GM06990 (cell line): ENCODE results near the gene LRCH4.
A peak's percentile ranks its signal among the peaks of the same experiment; 100 is the strongest.

Source experiments
- DNase-seq: peaks from one replicate; pipeline ENCODE4 v3.0.0-alpha.2; 2011; ENCODE audit not compliant: insufficient read length; ENCODE audit errors: extremely low read depth
- H3K27me3 ChIP-seq: replicated peaks from 2 replicates; pipeline ENCODE4 v1.6.0; 2011; ENCODE audit warnings: low read length; ENCODE audit not compliant: control insufficient read depth, insufficient read depth
- H3K36me3 ChIP-seq: 2 replicates; pipeline ENCODE4 v1.5.1; 2011; ENCODE audit warnings: low read length; ENCODE audit not compliant: control insufficient read depth, insufficient read depth
- H3K4me3 ChIP-seq: replicated peaks from 2 replicates; pipeline ENCODE4 v1.5.1; 2011; ENCODE audit warnings: low read depth, mild to moderate bottlenecking, control low read depth, low read length
- TF ChIP-seq, protein P1 (sequence below): IDR thresholded peaks from 2 replicates; pipeline ENCODE4 v1.5.1; 2011; ENCODE audit warnings: low read length, control low read depth, mild to moderate bottlenecking, inconsistent platforms; ENCODE audit not compliant: insufficient read depth, poor library complexity, severe bottlenecking

Gene LRCH4

DNA sequence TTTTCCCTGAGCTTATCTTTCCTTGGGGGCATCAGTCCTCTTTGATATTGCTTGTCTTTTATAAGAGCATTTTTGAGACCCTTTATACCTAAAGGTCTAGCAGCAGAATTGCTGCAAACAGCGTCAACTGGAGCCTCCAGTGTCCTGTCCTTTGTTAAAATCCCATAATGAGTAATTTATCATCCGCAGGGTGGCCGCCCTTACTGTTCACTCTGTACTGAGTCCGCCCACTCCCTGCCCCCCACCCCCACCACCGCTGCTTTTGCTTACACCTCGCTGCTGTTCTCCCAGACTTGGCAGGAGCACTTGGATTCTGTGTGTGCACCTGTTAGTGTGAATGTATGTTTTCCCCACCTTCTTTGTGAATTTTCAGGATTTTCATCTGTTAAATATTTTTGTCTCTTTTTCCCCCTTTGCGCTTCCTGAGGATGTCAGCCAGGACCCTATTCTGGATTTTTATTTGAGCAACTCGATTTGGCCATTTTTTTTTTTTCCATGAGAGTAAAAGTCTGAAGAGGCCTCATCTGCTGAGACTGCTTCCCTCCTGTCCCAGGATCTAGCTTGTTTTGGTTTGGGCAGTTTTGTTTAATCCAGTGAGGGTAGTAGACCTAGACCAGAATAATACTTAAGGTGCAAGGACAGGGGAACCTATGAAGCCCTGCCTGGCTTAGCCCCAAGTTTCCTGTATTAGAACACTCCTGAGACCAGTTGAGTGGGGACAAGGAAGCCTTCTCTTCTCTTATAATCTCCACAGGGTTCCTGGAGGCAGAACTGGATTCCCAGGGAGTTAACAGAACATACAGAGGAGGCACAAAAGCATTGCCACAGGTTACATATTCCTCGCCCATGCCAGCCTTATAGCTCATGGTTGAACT lies 38.8 kb downstream of the LRCH4 start:
- peak overlapping the region; percentile 47 for H3K4me3 ChIP-seq
- TF ChIP-seq, protein P1, sequence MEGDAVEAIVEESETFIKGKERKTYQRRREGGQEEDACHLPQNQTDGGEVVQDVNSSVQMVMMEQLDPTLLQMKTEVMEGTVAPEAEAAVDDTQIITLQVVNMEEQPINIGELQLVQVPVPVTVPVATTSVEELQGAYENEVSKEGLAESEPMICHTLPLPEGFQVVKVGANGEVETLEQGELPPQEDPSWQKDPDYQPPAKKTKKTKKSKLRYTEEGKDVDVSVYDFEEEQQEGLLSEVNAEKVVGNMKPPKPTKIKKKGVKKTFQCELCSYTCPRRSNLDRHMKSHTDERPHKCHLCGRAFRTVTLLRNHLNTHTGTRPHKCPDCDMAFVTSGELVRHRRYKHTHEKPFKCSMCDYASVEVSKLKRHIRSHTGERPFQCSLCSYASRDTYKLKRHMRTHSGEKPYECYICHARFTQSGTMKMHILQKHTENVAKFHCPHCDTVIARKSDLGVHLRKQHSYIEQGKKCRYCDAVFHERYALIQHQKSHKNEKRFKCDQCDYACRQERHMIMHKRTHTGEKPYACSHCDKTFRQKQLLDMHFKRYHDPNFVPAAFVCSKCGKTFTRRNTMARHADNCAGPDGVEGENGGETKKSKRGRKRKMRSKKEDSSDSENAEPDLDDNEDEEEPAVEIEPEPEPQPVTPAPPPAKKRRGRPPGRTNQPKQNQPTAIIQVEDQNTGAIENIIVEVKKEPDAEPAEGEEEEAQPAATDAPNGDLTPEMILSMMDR = no peak
- H3K36me3 ChIP-seq = peaks cover 3% of the 10 kb centered on the region
- no peaks in the 10 kb centered on the region for H3K27me3 ChIP-seq
- DNase-seq = no peak

DNA sequence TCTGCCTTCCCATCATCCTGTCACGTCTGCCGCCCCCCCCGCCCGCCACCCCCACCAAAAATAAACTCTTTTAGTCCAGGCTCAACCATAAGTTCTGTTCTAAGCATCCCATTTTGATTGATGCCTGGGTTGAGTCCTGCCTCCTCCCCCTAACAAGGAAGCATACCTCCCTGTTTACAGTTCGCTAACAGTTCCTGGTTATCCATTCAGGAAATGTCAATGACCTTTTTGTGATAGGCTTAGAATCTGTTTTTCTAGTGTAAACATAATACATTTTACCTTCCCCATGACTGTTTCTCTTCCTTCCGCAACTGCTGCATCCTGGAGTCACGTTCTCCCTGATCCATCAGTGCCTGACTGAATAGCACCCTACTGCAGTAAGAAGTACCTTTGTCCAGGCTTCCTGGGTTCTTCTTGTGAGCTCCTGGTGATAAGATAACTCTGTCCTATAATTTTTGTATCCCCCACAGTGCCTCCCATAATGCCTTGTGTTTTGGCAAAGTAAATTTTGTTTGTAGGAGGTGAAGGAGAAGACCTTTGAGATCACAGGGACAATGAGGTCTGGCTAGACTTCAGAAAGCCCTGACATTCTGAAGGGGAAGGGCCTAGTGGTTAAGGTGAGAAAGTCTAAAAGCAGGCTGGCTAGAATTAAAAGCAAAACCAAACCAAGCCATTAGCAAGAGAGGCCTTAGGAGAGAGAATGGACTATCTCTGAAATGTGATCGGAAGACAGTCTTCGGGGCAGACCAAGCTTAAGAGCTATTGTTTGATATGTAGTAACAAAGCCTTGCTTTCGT lies 39.6 kb downstream of the LRCH4 start:
- TF ChIP-seq, protein P1 = no peak
- Histone ChIP-seq H3K36me3 (peaks cover 3% of the 10 kb centered on the region), H3K4me3 (peak overlapping the region; percentile 47), H3K27me3 (no peaks in the 10 kb centered on the region)
- peak; percentile 43 for DNase-seq

DNA sequence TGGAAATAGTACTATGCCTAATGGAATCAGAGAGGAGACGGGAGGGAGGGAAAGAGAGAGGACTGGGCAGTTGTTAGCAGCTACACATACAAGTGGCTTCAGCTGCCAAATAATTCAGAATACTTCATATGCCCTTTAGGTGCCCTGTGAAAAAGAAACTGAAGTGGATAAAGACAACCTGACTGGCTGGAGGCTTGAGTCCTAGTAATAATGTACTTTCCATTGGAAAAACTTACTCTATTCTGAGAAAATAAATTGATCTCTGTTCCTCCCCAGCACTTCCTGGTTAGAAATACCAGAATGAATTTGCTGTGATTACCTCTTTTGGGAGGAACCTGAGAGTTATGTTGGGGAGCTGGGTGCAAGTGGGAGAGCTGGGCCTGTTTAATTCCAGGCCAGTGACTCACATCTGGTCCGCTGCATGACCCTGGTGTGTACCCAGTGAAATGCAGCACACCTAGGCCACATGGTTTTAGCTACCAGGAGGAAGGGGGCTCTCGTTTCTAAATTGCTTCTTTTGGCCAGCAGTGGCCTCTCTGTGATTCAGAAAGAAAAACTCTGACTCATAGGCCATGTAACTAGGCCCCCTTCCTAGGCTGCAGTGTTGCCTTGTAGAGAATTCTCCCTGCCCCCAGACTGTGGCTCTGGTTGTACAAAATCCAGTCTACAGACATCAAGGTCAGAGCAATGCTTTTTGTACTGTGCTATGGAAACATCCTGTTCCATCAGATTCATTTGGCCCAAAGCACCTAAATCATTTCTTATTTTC lies 40.4 kb downstream of the LRCH4 start:
- Histone ChIP-seq H3K27me3 (no peaks in the 10 kb centered on the region), H3K4me3 (peak overlapping the region; percentile 47), H3K36me3 (peaks cover 3% of the 10 kb centered on the region)
- TF ChIP-seq, protein P1 = no peak
- DNase-seq = peak; percentile 72

DNA sequence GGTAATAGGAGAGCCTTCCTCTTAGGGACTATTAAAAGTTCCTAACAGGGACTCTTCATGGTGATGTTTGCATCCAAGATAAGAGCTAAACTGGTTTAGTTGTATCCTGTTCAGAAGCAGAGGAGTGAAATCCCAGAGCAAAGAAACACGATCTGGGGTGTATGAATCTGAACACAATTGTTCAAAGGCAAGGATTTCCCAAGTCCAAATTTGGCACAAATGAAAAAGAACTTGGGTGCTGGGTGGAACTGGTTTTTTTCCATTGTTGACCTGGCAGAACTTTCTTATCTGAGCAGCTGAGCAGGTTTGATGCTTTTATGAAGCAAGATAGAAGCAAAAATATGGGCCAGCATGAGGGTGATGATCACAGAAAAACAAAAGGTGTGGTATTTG lies 41.0 kb downstream of the LRCH4 start:
- TF ChIP-seq, protein P1 = no peak
- DNase-seq = no peak
- H3K27me3 ChIP-seq = no peaks in the 10 kb centered on the region
- peak overlapping the region; percentile 38 for H3K4me3 ChIP-seq
- peaks cover 3% of the 10 kb centered on the region for H3K36me3 ChIP-seq

DNA sequence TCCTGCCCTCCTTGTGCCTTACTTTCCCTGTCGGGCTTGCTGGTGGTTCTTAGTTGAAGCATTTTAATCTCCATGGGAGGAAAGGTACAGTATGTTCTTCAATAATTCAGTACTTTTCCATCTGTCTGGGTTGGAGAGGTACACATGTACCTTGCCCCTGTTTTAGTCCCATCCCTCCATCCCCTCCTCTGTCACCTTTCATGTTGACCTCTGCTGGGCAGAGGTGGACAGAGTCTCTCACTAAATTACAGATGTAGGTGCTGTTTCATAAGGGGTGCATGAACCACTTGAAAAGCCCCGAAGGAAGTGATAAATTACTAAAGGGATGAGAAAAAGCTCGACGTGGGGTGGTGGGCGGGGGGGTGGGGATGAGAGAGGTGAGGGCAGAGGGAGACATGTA lies 41.5 kb downstream of the LRCH4 start:
- peaks cover 3% of the 10 kb centered on the region for H3K36me3 ChIP-seq
- TF ChIP-seq, protein P1 = no peak
- no peak for DNase-seq
- H3K27me3 ChIP-seq = no peaks in the 10 kb centered on the region
- H3K4me3 ChIP-seq = peak overlapping the region; percentile 34; the same call in 1 of the 2 replicates
